Measurements from ENCODE around the gene TMCO4.
"Not testable (repeated sequence)": the region's sequence is repeated elsewhere in the genome, so short reads cannot be mapped to it uniquely, and the experiment has no call there.

TMCO4 gene

GRCh38 chr1:19800076-19800804 lies 524 bp upstream of the TMCO4 start:
- TF ChIP-seq ZNF274 (IDR thresholded peaks at IDR 0.05; ENCODE audit: low read depth, low read length), result no peak
- H3K4me3 ChIP-seq (ENCODE audit: low read length), result peak overlapping the region; percentile 76; the same call in 1 of the 2 replicates

GRCh38 chr1:19798486-19799229 lies 1.1 kb downstream of the TMCO4 start:
- TF ChIP-seq ZNF274 (IDR thresholded peaks at IDR 0.05; ENCODE audit: low read depth, low read length), result no peak
- H3K4me3 ChIP-seq (ENCODE audit: low read length), result peak overlapping the region; percentile 76; the same call in 1 of the 2 replicates

- TF ChIP-seq ZNF274 (IDR thresholded peaks at IDR 0.05; ENCODE audit: low read depth, low read length), result no peak
- H3K4me3 ChIP-seq (ENCODE audit: low read length), result no peak overlapping the region
These were observed 1.9 kb downstream of the TMCO4 start for GRCh38 chr1:19797827-19798226.

- no peak for TF ChIP-seq ZNF274 (IDR thresholded peaks at IDR 0.05; ENCODE audit: low read depth, low read length)
- no peak overlapping the region for H3K4me3 ChIP-seq (ENCODE audit: low read length)
These were observed 5.1 kb downstream of the TMCO4 start for GRCh38 chr1:19794583-19794982.

- no peak for TF ChIP-seq ZNF274 (IDR thresholded peaks at IDR 0.05; ENCODE audit: low read depth, low read length)
- H3K4me3 ChIP-seq (ENCODE audit: low read length), result no peak overlapping the region
These were observed 6.2 kb downstream of the TMCO4 start for GRCh38 chr1:19793360-19794046.

GRCh38 chr1:19792237-19793002 lies 7.3 kb downstream of the TMCO4 start:
- TF ChIP-seq ZNF274 (IDR thresholded peaks at IDR 0.05; ENCODE audit: low read depth, low read length), result no peak

GRCh38 chr1:19790061-19790975 lies 9.4 kb downstream of the TMCO4 start:
- not testable (repeated sequence) for H3K4me3 ChIP-seq (ENCODE audit: low read length)

More at GRCh38 chr1:19792237-19793002, 7.3 kb downstream of the TMCO4 start:
- no peak overlapping the region for H3K4me3 ChIP-seq (ENCODE audit: low read length)

GRCh38 chr1:19786988-19787423 lies 12.7 kb downstream of the TMCO4 start:
- TF ChIP-seq ZNF274 (IDR thresholded peaks at IDR 0.05; ENCODE audit: low read depth, low read length), result no peak
- H3K4me3 ChIP-seq (ENCODE audit: low read length), result no peak overlapping the region

GRCh38 chr1:19785660-19786059 lies 14.1 kb downstream of the TMCO4 start:
- no peak for TF ChIP-seq ZNF274 (IDR thresholded peaks at IDR 0.05; ENCODE audit: low read depth, low read length)
- H3K4me3 ChIP-seq (ENCODE audit: low read length), result no peak overlapping the region

- no peak for TF ChIP-seq ZNF274 (IDR thresholded peaks at IDR 0.05; ENCODE audit: low read depth, low read length)
- no peak overlapping the region for H3K4me3 ChIP-seq (ENCODE audit: low read length)
These were observed 19.3 kb downstream of the TMCO4 start for GRCh38 chr1:19780267-19780877.

- TF ChIP-seq ZNF274 (IDR thresholded peaks at IDR 0.05; ENCODE audit: low read depth, low read length), result no peak
- no peak overlapping the region for H3K4me3 ChIP-seq (ENCODE audit: low read length)
These were observed 22.8 kb downstream of the TMCO4 start for GRCh38 chr1:19776933-19777332.

- no peak overlapping the region for H3K4me3 ChIP-seq (ENCODE audit: low read length)
- TF ChIP-seq ZNF274 (IDR thresholded peaks at IDR 0.05; ENCODE audit: low read depth, low read length), result no peak
These were observed 23.4 kb downstream of the TMCO4 start for GRCh38 chr1:19776287-19776686.

GRCh38 chr1:19775831-19776230 lies 23.9 kb downstream of the TMCO4 start:
- H3K4me3 ChIP-seq (ENCODE audit: low read length), result no peak overlapping the region
- TF ChIP-seq ZNF274 (IDR thresholded peaks at IDR 0.05; ENCODE audit: low read depth, low read length), result no peak

Data from GM08714 (cell line).